RWPE1 (cell line): Measurements from ENCODE around the gene TMEM200B.
"Not testable (repeated sequence)": the region's sequence is repeated elsewhere in the genome, so short reads cannot be mapped to it uniquely, and the experiment has no call there.

ENCODE experiments used
- CTCF ChIA-PET: fragments of 350-600 bp; sonication (Branson Sonifier 250); formaldehyde crosslinking; extraction: SDS; loops from one replicate; lab custom pipeline; 2021; lab: Yijun Ruan, JAX
- POLR2A ChIA-PET: fragments of 400-600 bp; formaldehyde crosslinking; extraction: SDS; loops from one replicate; lab custom pipeline; 2020; ENCODE audit warnings: antibody characterized with exemption; ENCODE audit not compliant: low non-redundant PET; lab: Yijun Ruan, JAX
- DNase-seq: peaks from one replicate; pipeline ENCODE4 v3.0.0; 2012; ENCODE audit warnings: low spot score
- H3K27ac ChIP-seq: fragments of 450-650 bp; 2 replicates; pipeline ENCODE4 v1.5.1; 2017
- TF ChIP-seq, protein P1 (sequence below): fragments of 450-650 bp; conservative IDR thresholded peaks from 2 replicates; pipeline ENCODE4 v1.5.1; 2017; ENCODE audit warnings: low read depth, mild to moderate bottlenecking

Gene TMEM200B

DNA sequence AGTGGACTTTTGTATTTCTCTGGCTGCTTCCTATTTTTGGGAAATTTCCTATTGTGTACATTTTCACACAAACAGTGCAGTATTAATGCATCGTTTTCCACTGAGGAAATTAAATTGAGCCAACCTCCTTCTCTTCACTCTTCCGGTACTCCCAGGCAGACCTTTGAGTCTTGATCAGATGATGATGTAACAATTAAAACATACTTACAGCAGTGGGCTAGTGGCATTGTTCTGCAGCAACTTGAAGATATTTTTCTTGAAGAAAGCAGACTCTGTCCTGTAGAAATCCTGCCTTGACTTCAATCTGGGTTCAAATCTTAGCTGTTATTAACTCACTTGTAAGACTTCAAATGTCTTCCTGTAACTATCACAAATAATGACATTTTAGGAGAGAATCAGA lies 19.0 kb upstream of the TMEM200B start:
- TF ChIP-seq, protein P1, sequence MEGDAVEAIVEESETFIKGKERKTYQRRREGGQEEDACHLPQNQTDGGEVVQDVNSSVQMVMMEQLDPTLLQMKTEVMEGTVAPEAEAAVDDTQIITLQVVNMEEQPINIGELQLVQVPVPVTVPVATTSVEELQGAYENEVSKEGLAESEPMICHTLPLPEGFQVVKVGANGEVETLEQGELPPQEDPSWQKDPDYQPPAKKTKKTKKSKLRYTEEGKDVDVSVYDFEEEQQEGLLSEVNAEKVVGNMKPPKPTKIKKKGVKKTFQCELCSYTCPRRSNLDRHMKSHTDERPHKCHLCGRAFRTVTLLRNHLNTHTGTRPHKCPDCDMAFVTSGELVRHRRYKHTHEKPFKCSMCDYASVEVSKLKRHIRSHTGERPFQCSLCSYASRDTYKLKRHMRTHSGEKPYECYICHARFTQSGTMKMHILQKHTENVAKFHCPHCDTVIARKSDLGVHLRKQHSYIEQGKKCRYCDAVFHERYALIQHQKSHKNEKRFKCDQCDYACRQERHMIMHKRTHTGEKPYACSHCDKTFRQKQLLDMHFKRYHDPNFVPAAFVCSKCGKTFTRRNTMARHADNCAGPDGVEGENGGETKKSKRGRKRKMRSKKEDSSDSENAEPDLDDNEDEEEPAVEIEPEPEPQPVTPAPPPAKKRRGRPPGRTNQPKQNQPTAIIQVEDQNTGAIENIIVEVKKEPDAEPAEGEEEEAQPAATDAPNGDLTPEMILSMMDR, result no peak
- CTCF ChIA-PET, result interaction anchor here (1.0 kb wide), 1 partner anchor 18 kb away, joined by 3 read pairs; no protein-coding TSS in a partner anchor
- DNase-seq, result no peak
- POLR2A ChIA-PET, result no interaction called here
- no peak overlapping the region for H3K27ac ChIP-seq

DNA sequence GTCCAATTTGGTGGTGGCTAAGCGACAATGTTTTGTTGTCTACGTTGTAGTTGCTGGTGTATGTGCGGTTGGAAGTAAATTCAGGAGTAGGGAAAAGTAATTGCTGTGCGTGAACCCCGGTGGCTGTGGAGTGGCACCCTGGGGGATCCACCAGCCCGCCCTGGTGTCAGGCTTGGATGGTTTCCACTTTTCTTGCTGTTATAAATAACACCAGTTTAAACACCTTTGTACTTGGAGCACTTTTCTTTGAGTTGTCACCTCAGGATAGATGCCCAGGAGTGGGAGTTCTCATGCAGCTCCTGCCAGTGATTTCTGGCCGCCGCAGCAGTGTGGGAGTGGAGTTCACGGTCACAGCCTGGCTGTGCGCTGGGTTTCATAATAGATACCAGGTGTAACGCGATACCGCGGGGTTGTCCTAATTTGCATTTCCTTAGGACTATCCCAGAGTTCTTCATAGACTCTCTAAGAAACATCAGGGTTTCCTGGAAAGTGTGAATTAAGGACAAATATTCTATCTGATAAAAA lies 12.8 kb upstream of the TMEM200B start:
- TF ChIP-seq, protein P1, result no peak
- no peak overlapping the region for H3K27ac ChIP-seq
- POLR2A ChIA-PET, result interaction anchor here (0.7 kb wide), 1 partner anchor 60 kb away, joined by 5 read pairs; no protein-coding TSS in a partner anchor
- CTCF ChIA-PET, result no interaction called here
- no peak for DNase-seq

DNA sequence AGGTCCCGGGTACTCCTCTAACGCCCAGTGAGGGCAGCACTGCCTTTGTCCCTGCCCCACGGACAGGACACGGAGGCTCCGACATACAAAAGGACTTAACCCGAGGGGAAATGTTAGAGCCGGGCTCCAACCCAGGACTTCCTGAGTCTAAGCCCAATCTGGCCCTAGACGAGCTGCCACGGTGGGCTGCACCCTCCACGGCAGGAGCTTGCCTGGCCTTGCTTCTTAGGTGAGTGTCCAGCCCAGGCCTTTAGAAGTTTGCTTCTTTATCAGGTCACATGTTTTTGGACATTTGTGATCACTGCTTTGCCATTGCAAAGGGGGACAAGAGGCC lies 11.0 kb upstream of the TMEM200B start:
- DNase-seq, result no peak
- no peak overlapping the region for H3K27ac ChIP-seq
- CTCF ChIA-PET, result interaction anchor here (0.6 kb wide), 1 partner anchor 618 kb away, joined by 4 read pairs; no protein-coding TSS in a partner anchor
- TF ChIP-seq, protein P1, result no peak
- POLR2A ChIA-PET, result no interaction called here

DNA sequence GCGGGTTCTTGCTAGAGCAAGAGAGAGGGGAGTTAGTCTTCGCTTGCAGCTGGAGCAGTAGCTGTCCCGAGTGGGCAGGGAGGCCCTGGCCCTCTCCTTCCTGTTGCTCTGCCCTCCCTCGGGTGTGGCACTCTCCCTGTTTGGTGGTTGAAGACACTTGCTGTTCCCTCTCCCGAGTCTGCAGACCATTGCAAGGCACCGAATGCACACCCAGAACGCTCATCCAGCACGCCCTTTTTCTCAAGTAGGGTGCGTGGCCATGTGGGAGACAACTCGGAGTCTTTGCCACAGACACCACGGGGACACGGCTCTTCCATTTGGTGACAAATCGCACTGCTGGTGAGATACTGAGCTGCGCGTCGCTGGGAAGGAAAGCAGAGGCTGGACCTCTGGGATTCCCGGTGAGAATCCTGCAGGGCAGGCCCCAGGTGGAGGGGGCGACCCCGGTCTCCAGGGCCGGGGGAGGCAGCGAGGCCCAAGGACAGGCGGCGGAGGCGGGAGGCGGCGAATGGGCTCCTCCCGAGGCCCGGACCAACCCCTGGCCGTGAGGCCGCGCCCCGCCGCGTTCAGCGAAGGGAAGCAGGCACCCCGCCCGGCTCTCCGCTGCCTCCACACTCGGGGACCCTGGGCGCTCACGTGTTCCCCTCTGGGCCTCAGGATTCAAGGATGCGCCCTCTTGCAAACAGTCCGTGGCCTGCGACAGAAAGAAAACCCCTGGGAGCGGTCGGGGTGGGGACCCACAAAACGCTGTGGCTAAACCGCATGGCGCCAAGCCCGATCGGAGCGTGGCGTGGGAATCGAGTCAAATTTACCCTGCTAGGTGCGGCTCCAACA lies 10.4 kb upstream of the TMEM200B start:
- DNase-seq, result no peak
- H3K27ac ChIP-seq, result no peak overlapping the region
- ChIA-PET POLR2A (no interaction called here), CTCF (interaction anchor here (0.6 to 1.1 kb wide), 2 partner anchors 12 to 618 kb away, joined by 4 to 6 read pairs; no protein-coding TSS in a partner anchor)
- TF ChIP-seq, protein P1, result no peak

DNA sequence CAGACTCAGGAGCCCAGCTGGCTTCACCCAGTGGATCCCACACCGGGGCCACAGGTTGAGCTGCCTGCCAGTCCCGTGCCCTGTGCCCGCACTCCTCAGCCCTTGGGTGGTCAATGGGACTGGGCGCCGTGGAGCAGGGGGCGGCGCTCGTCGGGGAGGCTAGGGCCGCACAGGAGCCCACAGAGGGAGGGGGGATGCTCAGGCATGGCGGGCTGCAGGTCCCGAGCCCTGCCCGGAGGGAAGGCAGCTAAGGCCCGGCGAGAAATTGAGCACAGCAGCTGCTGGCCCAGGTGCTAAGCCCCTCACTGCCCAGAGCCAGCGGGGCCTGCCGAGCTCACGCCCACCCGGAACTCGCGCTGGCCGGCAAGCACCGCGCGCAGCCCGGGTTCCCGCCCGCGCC lies 7.4 kb upstream of the TMEM200B start:
- POLR2A ChIA-PET, H3K27ac ChIP-seq, DNase-seq, CTCF ChIA-PET: not testable (repeated sequence)

DNA sequence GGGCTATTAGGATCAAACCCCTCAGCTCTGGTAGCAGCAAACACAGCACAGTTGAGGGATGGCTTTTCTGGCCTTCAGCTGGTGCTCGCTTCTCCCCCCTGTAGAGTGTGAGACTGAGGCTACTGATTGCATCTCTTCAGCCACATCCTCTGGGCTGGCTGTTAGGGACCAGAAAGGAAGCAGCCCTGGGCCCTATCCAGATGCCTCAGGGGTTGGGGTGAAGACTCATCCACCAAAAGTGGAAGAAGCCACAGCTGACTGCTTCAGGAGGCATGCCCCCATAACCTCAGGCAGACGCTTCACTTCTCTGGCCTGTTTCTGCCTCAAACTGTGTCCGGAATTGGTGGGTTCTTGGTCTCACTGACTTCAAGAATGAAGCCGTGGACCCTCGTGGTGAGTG lies 6.2 kb upstream of the TMEM200B start:
- POLR2A ChIA-PET, result no interaction called here
- TF ChIP-seq, protein P1, result no peak
- no peak for DNase-seq
- CTCF ChIA-PET, result interaction anchor here (0.5 to 1.1 kb wide), 2 partner anchors 68 to 248 kb away, joined by 3 read pairs; no protein-coding TSS in a partner anchor
- no peak overlapping the region for H3K27ac ChIP-seq

DNA sequence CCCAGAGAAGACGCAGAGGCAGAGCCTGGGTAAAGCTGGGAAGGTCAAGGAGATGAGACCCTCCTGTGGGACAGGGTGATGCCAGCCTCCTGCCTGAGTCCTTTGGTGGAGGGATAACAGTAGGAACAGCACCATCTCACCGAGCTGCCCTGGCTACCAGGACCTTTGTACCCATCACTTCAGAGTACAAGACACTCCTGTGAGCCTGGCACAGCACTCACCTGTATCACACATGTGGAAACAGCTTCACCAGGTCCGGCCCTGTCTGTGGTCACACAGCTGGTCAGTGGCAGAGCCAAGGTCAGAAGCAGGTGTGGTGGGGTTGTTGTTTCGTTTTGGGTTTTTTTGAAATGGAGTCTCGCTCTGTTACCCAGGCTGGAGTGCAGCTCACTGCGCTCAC lies 5.0 kb upstream of the TMEM200B start:
- ChIA-PET POLR2A (interaction anchor here (0.5 to 0.6 kb wide), 2 partner anchors 10 to 120 kb away, joined by 5 read pairs; no protein-coding TSS in a partner anchor), CTCF (no interaction called here)
- TF ChIP-seq, protein P1, result no peak
- DNase-seq, result no peak
- H3K27ac ChIP-seq, result no peak overlapping the region
